GM23338 (cell line): ENCODE data around the gene TMEM132D.

Experiments used
- CREB1 ChIP-seq: fragments of 250-450 bp; sonication (Bioruptor Pico); IDR thresholded peaks from 2 replicates; pipeline ENCODE4 v1.5.0; 2020; ENCODE audit warnings: low read depth, mild to moderate bottlenecking, moderate library complexity
- CTCF ChIP-seq, 2 experiments: fragments of 200-600 bp in 1 of 2; sonication (generic) in 1 of 2; conservative IDR thresholded peaks; 2 replicates each; pipeline versions ENCODE4 v1.5.1 to v1.6.1; 2016 to 2017; ENCODE audit warnings: antibody characterized with exemption in 2 of 2, low read depth in 2 of 2, mild to moderate bottlenecking in 2 of 2, moderate library complexity in 1 of 2
- EZH2 ChIP-seq: fragments of 200-600 bp; sonication (generic); IDR thresholded peaks from one replicate; pipeline ENCODE4 v1.8.0; 2017; ENCODE audit warnings: antibody characterized with exemption, mild to moderate bottlenecking, low read depth; ENCODE audit not compliant: unreplicated experiment
- EZH2phosphoT487 ChIP-seq: fragments of 200-600 bp; sonication (generic); IDR thresholded peaks from one replicate; pipeline ENCODE4 v1.8.1; 2018; ENCODE audit warnings: antibody characterized with exemption; ENCODE audit not compliant: unreplicated experiment
- TF ChIP-seq, protein P1 (sequence below): IDR thresholded peaks from one replicate; pipeline ENCODE4 v1.6.1; 2018; ENCODE audit warnings: antibody characterized with exemption; ENCODE audit not compliant: unreplicated experiment

DNA sequence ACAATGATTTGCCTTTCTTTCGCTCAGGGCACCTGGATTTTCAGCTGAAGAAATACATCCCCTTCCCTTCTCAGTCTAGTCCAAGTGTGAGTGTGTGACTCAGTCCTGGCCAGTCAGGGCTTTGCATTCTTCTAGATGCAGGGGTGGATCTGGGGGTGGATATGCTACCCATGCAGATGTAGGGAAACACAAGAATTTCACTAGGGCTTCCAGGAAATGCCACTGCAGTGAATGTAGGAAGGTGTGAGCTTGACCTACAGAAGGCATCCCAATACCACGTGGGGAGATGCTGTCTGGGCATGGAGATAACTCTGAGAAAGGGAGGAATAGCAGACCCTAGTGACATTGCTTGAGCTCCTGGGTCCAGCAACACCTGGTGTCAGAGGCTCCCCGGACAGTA, 646.3 kb downstream of the TMEM132D start:
- TF ChIP-seq CTCF (conservative IDR thresholded peaks at IDR 0.05; ENCODE audit: low read depth in 2 of 2) (no peak), EZH2 (no peak), EZH2phosphoT487 (no peak), CREB1 (no peak)
- TF ChIP-seq, protein P1, sequence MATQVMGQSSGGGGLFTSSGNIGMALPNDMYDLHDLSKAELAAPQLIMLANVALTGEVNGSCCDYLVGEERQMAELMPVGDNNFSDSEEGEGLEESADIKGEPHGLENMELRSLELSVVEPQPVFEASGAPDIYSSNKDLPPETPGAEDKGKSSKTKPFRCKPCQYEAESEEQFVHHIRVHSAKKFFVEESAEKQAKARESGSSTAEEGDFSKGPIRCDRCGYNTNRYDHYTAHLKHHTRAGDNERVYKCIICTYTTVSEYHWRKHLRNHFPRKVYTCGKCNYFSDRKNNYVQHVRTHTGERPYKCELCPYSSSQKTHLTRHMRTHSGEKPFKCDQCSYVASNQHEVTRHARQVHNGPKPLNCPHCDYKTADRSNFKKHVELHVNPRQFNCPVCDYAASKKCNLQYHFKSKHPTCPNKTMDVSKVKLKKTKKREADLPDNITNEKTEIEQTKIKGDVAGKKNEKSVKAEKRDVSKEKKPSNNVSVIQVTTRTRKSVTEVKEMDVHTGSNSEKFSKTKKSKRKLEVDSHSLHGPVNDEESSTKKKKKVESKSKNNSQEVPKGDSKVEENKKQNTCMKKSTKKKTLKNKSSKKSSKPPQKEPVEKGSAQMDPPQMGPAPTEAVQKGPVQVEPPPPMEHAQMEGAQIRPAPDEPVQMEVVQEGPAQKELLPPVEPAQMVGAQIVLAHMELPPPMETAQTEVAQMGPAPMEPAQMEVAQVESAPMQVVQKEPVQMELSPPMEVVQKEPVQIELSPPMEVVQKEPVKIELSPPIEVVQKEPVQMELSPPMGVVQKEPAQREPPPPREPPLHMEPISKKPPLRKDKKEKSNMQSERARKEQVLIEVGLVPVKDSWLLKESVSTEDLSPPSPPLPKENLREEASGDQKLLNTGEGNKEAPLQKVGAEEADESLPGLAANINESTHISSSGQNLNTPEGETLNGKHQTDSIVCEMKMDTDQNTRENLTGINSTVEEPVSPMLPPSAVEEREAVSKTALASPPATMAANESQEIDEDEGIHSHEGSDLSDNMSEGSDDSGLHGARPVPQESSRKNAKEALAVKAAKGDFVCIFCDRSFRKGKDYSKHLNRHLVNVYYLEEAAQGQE: no peak
